Cardiac septum (tissue), 1 donor: ENCODE results near the gene SCAMP2. TPM values are rescaled to one million over a fixed set of nuclear protein-coding genes. Genes with fewer than 3 reads are reported as not detected.

Experiments used
- DNase-seq: peaks from one replicate; pipeline ENCODE4 v3.0.0-alpha.2; 2020; ENCODE audit warnings: low spot score
- intact Hi-C: fragments of 100-400 bp; cut with DNase I; formaldehyde crosslinking; loops from one replicate; pipeline ENCODE4 v1.14.0; 2022
- total RNA-seq: library from RNA; stranded (reverse); fragmentation: NEBNext Ultra II Directional; extraction: Animal tissue kit (Norgen Biotek cat#: 25700); gene quantifications from one replicate; pipeline ENCODE4 v1.2.1, GENCODE V29; 2021
- donor health status: DM: no; HTN: no; CAD: no.

The SCAMP2 gene
- total RNA-seq, 1 donor from 2014 or later = 33.3 TPM

DNA sequence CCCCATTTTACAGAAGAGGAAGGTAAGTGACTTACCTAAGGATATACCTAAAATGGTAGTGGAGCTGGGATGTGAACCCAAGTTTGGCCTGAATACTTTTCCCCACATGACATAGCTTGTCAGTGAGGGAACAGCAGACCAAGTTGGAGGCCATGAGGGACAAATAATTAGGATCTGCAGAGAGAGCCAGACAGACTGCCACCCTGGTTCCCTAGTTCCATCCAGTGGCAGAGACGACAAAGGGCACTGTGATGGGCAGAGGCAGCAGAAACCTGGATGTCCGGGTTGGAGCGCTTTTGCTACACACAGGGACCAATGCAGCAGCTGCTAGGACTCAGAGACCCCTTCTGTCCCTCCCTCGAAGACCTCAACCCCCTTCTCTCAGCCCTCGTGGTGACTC is 45.6 kb downstream of the SCAMP2 start:
- DNase-seq = no peak
- intact Hi-C loops = no loop called here

DNA sequence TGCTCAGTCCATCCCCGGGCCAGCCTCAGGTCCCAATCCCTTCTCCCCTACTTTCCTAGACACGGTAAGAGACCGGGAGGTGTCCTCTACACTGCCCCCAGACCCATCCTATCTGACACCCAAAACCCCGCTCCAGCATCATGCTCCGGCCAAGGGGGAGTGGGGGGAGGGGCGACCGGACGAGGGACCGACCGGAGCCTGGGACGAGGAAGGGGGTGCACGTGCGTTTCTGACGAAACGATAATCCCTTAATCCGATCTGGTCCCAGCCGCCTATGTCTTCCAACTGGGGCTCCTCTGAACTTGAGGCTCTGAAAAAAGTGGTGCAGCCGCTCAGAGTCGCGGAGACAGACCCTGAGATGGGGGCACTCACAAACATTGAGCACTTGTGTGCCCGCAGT is 46.2 kb downstream of the SCAMP2 start:
- DNase-seq = no peak
- intact Hi-C loops = no loop called here

DNA sequence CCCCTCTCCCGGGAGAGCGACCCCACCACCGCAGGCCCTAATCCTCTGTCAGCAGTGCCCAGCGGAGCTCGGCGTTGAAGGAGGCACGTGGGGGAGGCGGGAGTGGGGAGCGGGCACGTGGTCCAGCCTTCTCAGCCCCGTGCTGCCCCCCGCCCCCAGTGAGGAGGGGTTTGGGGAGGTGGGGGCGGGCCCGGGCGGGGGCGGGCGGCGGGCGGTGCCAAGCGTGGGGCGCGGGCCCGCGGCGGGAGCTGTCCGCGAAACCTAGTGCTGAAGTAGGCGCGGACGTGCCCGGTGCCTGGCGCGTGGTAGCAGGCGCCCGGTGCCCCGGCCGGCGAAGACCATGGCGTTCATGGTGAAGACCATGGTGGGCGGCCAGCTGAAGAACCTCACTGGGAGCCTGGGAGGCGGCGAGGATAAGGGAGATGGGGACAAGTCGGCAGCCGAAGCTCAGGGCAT is 46.8 kb downstream of the SCAMP2 start, which contains the start of gene CPLX3:
Gene CPLX3 (plus strand): TSS at position 264 of the 456 bp plus-strand sequence. CDS start 77 bp downstream, at position 341.
- intact Hi-C loops = no loop called here
- no peak for DNase-seq

DNA sequence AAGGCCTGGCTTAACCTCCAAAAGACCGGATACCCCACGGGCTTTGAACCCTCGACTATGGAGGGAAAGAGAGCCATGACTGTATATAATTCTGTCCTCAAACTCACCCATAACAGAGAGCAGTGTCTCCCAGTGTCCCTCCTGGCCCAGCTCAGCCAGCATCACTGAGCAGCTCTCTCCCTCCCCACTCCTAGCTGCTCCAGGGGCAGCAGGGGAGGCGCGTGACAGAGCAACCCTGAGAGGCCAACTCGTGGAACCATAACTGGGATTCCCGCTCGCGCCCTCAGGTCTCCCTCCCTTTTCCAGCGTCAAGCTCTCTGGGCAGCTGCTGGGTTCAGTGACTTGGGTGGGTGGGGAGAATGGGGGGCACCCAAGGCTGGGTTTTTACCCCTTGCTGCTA is 47.3 kb downstream of the SCAMP2 start:
- no peak for DNase-seq
- intact Hi-C loops = no loop called here

DNA sequence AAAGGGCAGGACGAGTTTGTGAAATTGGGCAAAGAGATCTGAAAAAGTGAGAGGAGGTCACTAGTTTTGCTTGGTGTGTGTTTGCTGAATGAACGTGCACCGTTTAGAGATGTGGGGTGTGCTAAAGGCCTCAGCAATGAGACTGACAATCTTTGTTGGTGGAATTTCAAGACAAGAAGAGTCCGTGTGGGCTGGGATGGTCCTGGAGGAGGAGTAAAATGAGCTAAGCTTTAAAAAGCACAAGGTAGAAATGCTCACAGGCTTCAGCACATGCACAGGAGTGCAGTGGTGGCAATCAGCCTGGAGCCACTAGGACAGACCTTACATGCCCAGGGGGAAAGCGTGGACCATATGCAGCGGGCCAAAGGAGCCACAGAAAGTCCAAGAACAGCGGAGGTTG is 48.2 kb downstream of the SCAMP2 start:
- intact Hi-C loops = no loop called here
- DNase-seq = no peak

DNA sequence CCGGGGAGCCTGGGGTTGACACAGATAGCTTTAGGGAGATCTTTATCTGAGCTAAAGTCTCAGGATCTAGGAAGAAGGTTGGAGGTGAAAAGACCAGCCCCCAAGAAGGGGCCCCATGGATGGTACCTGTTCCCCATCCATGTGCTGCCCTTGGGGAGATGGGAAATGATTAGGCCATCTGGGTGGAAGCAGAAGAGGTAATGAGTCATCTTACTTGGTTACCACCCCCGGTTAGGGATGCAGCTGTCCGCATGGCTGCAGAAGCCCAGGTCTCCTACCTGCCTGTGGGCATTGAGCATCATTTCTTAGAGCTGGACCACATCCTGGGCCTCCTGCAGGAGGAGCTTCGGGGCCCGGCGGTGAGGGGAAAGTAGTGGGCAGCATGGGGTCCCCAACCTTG is 49.8 kb downstream of the SCAMP2 start:
- DNase-seq = no peak
- intact Hi-C loops = no loop called here

DNA sequence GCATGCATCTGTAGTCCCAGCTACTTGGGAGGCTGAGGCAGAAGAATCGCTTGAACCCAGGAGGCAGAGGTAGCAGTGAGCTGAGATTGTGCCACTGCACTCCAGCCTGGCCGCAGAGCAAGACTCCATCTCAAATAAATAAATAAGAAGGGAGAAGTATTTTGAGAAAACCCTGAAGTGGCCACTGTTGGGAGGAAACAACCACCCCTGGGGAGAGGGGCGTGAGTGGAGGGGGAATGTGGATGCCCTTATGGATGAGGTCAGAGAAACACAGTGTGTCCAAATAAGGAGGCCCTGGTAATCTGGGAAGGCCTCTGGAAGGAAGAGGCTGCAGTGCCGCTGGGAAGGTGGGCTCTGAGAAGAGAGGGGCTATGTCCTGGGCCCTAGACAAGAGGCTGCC is 50.9 kb downstream of the SCAMP2 start:
- DNase-seq = no peak
- intact Hi-C loops = no loop called here

DNA sequence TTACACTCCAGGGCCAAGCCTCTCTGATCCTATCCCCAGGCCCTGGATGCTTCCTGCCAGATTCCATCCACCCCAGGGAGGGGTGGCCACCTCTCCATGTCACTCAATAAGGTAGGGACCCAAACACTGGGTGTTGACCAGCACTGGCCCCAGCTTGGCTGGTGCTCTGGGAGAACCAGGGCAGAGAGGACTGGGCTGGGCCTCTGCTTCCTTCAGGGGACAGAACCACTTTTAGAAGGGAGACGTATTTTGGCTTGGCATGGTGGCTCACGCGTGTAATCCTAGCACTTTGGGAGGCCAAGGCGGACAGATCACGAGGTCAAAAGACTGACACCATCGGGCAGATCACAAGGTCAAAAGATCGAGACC is 51.4 kb downstream of the SCAMP2 start:
- intact Hi-C loops = no loop called here
- no peak for DNase-seq

DNA sequence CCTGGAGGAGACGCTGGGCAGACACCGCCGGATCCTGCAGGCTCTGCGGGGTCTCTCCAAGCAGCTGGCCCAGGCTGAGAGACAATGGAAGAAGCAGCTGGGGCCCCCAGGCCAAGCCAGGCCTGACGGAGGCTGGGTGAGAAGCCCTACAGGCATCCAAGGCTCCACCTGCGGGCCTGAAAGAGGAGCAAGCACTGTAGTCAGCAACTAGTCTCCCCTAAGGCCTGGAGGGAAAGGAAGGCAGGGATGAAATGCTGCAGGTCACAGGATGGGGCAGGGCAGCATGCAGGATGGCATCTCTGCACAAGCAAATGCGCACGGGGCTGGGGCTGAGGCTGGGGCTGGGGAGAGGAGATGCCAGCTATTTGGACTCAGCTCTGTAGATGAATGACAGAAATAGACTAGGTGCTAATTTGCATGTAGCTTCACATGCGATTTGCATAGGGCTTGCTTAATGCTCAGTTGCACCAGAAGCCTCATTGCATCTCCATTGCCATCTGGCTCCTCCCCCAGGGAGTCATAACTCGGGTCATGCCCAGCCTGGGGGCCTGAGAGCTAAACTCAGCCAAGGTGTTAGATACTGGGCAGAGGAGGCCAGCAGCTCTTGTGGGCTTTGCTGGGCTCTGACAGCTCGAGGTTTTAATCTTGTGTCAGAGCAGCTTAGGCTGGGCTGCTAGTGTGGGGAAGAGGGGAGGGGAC is 51.9 kb downstream of the SCAMP2 start:
- intact Hi-C loops = no loop called here
- no peak for DNase-seq

DNA sequence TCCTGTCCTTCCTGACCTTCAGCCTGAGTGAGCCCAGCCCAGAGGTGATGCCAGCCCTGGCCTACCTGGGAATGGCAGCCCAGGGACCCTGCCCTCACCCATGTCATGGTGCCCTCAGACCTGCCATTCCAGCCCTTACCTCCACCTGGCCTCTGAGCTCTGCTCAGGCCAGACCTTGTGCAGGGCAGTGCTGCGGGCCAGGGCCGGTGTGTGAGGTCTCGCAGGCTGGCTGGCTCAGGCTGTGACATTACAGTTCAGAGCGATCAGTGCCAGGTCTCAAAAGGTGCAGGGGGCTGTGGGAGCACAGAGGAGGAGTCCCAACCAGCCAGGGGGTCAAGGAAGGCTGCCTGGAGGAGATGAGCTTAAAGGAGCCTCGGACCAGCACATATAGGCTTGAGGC is 53.1 kb downstream of the SCAMP2 start:
- intact Hi-C loops = no loop called here
- no peak for DNase-seq

DNA sequence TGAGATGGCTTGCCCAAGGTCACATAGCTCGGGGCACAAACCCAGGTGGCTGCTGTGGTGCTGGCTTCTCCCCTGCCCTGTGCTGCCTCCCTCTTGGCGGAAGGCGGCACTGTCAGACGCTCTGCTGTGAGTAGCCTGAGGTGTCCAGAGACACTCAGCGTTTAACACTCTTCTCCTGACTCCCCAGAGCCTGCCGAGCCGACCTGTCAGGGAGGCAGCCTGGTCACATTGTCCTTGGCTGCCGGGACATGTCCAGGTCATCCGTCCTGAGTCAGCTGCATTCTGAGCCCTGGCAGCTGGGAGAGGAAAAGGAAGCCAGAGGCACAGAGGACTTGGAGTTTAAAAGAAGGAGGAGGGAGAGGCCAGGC is 55.8 kb downstream of the SCAMP2 start:
- intact Hi-C loops = no loop called here
- DNase-seq = no peak

DNA sequence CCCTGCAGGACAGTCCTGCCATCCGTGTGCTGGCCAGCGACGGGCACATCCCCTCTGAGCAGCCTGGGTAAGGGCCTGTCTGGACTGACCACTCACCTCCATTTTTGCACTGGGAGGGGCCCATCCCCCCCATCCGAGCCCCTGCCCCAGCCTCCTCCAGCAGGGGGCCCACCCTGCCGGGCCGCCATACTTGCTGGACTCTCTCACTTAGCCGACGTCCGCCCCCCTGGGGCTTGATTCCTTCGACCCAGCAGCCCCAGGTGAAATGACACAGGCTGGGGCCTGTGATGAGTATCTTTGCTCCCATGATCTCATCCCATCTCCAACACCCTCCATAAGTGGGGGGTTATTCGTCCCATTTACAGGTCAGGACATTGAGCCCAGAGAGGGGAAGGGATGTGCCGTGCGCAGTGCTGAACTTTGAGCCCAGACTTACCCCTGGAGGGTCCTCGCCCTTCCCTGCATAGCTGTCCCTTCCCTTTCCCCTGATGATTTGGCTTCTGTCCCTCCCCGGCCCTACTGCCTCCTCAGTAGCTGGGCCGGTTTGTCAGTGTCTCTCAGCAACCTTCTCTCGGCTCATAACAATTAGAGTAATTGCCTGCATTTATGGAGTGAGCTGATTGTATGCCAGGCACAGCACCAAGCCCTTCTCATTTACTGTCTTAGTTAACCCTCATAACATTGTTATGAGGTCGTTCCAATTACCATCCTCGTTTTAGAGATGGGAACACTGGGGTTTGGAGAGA is 56.4 kb downstream of the SCAMP2 start:
- intact Hi-C loops = no loop called here
- no peak for DNase-seq

DNA sequence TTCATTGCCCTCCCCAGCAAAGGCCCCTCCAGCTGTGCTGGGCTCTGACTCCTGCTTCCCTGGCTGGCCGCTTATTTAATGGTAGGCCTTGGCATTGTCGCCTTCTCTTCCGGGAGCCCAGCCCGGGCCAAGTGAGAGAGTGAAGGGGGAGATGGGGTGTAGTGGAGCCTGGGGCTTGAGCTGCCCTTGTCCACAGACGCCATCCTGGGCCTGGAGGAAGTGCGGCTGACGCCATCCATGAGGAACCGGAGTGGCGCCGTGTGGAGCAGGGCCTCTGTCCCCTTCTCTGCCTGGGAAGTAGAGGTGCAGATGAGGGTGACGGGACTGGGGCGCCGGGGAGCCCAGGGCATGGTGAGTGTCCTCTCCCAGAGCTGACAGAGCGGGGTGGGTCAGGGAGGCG is 57.2 kb downstream of the SCAMP2 start:
- intact Hi-C loops = no loop called here
- no peak for DNase-seq

DNA sequence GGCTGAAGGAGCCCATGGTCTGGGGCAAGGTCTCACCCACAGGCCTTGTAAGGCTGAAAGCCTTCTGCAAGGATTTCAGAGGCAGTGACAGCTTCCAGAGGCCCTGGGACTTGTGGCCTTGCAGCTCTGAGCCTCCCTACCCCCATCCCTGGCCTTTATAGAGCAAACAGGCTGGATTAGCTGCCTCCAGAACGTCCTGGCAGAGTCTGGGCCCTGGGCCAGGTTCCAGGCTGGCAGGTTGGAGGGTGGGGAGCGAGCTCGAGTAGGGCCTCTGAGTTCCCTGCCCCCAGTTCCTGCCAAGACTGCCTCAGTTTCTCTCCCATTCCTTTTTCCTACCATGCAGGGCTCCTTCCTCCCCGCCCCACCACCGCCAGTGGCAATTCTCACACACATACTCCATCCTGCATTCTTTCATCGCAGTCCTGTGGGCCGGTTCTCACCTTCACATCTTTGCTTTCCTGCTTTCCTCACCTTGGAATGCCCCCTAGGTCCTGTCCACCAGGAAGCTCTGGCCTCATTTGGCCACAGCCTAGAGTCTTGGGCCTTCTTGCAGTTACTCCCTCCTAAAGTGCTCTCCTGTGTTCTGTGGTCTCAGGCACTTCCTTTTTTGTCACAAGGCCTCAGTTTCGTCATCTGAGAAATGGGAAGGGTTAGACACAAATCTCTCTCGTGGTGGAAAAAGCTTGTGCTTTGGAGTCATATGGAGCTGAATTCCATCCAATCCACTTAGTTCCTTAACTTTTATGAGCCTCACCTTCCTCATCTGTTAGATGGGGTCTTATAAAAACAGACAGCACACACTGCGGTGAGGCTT is 57.8 kb downstream of the SCAMP2 start:
- intact Hi-C loops = no loop called here
- no peak for DNase-seq

DNA sequence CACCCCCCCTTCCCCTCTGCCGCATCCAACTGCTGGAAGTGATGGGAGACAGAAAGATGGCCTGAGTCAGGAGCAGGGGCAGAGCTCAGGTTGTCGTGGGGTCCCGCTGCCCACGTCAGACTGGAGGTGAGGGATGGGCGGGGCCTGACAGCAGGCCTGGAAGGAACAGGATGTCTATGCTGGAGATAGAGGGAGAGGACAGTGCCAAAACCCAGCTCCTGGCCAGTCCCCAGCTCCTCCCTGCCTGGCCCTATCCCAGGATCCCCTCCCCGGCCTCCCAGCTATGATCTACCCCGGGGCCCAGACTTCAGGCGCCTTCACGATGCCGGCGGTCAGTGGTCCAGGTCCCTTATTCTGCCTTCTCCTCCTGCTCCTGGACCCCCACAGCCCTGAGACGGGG is 60.6 kb downstream of the SCAMP2 start, which contains the start of gene LMAN1L:
Gene LMAN1L (plus strand): TSS at position 303 of the 400 bp plus-strand sequence. CDS start 20 bp downstream, at position 323.
- intact Hi-C loops = no loop called here
- DNase-seq = no peak

DNA sequence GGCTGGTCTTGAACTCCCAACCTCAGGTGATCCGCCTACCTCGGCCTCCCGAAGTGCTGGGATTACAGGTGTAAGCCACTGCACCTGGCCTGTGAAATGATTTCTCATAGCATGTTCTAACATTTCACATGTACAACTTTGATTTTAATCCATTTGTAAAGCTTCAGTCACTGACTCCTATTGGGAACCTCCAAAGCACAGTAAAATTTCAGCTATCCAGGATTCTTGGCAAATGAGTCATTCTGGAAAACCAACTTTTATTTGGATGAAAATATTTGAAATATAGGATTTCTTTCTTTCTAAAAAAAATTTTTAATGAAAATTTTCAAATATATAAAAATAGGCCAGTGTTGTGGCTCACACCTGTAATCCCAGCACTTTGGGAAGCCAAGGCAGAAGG is 63.2 kb downstream of the SCAMP2 start:
- DNase-seq = no peak
- intact Hi-C loops = no loop called here

DNA sequence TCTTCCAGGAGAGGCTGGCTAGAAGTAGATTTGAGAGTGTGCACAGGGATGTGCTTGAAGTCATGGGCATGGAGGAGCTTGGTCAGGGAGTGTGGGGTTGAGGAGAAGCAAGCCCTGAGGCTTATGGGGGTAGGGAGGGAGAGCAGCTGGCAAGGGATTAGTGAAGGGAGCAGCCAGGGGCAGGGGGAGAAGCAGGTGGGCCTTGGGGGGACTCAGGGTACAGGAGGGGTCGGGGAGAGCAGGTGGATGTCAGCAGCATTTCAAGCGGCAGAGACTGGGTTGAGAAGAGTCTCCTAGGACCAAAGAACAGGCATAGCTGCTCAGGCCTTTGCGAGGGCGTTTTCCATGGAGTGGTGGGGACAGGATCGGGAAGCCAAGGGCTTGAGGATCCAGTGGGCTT is 63.9 kb downstream of the SCAMP2 start:
- no peak for DNase-seq
- intact Hi-C loops = no loop called here

DNA sequence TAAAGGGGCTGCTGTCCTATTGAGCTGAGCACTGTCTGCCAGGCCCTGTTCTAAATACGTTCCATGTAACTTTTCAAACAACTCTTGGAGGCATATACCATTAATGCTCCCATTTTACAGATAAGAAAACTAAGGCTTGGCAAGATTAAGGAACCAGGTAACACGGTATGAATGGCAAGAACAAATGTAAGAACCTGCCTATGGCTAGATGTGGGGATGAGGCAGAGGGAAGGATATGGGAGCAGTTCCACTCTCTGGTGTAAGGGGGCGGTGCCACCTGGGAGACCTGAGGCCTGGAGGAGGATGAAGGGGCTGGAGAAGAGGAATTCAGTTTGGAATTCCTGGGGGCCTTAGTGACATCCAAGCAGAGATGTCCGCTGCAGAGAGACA is 64.3 kb downstream of the SCAMP2 start:
- intact Hi-C loops = no loop called here
- no peak for DNase-seq

DNA sequence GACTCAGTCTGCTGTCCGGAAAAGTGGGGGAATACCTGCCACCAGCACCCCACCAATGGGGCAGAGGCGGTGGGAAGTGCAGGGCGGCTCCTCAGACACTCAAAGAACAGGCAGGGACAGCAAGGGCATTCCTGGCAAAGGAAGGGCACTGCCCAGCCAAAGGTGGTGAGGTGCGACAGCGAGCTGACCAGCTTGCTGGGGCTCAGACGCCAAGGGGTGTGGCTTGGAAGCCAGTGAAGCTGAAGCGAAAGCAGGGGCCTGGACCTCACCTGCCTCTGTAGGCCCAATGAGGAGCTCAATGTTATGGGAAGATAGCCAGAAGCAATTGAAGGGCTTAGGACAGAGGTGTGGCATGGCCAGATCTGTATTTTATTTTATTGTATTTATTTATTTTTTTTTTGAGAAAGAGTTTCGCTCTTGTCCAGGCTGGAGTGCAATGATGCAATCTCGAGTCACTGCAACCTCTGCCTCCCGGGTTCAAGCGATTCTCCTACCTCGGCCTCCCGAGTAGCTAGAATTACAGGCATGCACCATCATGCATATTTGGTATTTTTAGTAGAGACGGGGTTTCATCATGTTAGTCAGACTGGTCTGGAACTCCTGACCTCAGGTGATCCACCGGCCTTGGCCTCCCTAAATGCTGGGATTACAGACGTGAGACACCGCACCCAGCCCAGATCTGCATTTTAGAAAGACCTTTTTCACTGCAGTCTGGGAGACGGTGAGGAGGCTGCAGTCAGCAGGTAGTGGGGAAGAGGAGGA is 64.9 kb downstream of the SCAMP2 start:
- intact Hi-C loops = no loop called here
- DNase-seq = no peak

DNA sequence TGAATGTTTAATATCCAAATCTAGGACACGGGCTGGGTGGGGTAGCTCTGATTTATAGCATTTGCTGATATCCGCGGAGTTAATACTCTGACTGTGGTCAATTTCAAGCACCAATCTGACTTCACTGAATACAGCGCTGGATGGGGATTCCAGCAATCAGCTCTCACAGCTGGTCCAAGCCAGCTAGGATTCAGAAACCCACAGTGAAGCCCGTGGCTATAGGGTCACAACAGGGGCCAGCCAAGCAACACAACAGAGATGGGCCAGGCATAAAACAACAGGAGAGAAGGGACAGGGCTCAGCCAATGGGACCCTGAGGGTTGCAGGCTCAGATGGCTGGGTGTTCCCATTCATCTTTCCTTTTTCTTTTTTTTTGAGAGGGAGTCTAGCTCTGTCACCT is 65.9 kb downstream of the SCAMP2 start:
- intact Hi-C loops = no loop called here
- DNase-seq = no peak
